Loucy (cell line): ENCODE data around the gene GABBR2.

Experiments
- CTCF ChIP-seq: fragments of 200-600 bp; sonication (generic); conservative IDR thresholded peaks from 2 replicates; pipeline ENCODE4 v1.5.1; 2014; ENCODE audit warnings: mild to moderate bottlenecking, antibody characterized with exemption, low read length
- EZH2phosphoT487 ChIP-seq: fragments of 200-600 bp; IDR thresholded peaks from 2 replicates; pipeline ENCODE4 v1.6.1; 2018; ENCODE audit warnings: antibody characterized with exemption, mild to moderate bottlenecking, moderate library complexity, borderline replicate concordance

DNA sequence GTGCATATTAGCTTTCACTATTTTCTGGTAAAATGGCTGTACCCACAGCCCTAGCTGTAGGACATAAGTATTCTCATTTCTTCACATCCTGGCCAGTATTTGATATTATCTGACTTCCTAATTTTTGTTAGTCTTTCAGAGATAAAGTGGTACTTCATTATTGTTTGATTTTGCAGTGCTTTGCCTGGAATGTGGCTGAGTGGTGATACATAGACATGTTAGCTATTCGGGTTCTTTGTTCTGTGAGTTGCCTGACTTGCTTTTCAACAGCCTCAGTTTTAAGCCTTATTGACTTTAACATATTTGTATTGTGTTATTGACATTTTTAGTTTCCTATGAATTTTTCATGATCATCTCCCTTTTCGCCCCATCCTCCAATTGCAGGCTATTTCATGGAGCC lies 161.1 kb downstream of the GABBR2 start:
- TF ChIP-seq CTCF (no peak), EZH2phosphoT487 (no peak)
